NCI-H146 treated with DMSO at 0.1 percent for 48 hours (cell line): ENCODE results near the gene AIG1.
"Not testable (repeated sequence)": the region's sequence is repeated elsewhere in the genome, so short reads cannot be mapped to it uniquely, and the experiment has no call there.

Experiments
- DNase-seq: peaks from one replicate; lab custom pipeline; 2025; ENCODE audit not compliant: unreplicated experiment; lab: John Stamatoyannopoulos, UW

The AIG1 gene

GRCh38 chr6:143313163-143313562, 252.5 kb downstream of the AIG1 start:
- DNase-seq, result no peak

- no peak for DNase-seq
These were observed 260.9 kb downstream of the AIG1 start for GRCh38 chr6:143321491-143322086.

GRCh38 chr6:143322386-143322785, 261.7 kb downstream of the AIG1 start:
- DNase-seq, result no peak

- no peak for DNase-seq
These were observed 263.2 kb downstream of the AIG1 start for GRCh38 chr6:143323729-143324470.

GRCh38 chr6:143325379-143326140, 264.9 kb downstream of the AIG1 start:
- DNase-seq, result no peak

GRCh38 chr6:143328876-143329275, 268.2 kb downstream of the AIG1 start:
- DNase-seq, result no peak

GRCh38 chr6:143329323-143329722, 268.6 kb downstream of the AIG1 start:
- DNase-seq, result no peak

- DNase-seq, result no peak
These were observed 270.7 kb downstream of the AIG1 start for GRCh38 chr6:143331362-143331761.

GRCh38 chr6:143332153-143332845, 271.6 kb downstream of the AIG1 start:
- no peak for DNase-seq

- no peak for DNase-seq
These were observed 272.4 kb downstream of the AIG1 start for GRCh38 chr6:143333081-143333480.

GRCh38 chr6:143333749-143334520, 273.2 kb downstream of the AIG1 start:
- DNase-seq, result no peak

GRCh38 chr6:143335865-143336264, 275.2 kb downstream of the AIG1 start:
- no peak for DNase-seq

- no peak for DNase-seq
These were observed 275.9 kb downstream of the AIG1 start for GRCh38 chr6:143336446-143337152.

GRCh38 chr6:143337201-143337949, 276.7 kb downstream of the AIG1 start:
- DNase-seq, result no peak

GRCh38 chr6:143339223-143339622, 278.5 kb downstream of the AIG1 start:
- no peak for DNase-seq

- not testable (repeated sequence) for DNase-seq
These were observed 284.8 kb downstream of the AIG1 start for GRCh38 chr6:143345477-143345876.

- DNase-seq, result no peak
These were observed 285.3 kb downstream of the AIG1 start for GRCh38 chr6:143346004-143346403.

- DNase-seq, result no peak
These were observed 287.8 kb downstream of the AIG1 start for GRCh38 chr6:143348531-143348930.

GRCh38 chr6:143349530-143349929, 288.8 kb downstream of the AIG1 start:
- DNase-seq, result no peak
